Aorta (tissue), 5 donors: ENCODE data around the gene NIFK. TPM values are rescaled to one million over a fixed set of nuclear protein-coding genes. Genes with fewer than 3 reads are reported as not detected.

Experiments
- ATAC-seq: fragments of 200-7000 bp; cut with Tn5 transposase; one replicate; pipeline ENCODE4 v1.9.1; 2022; ENCODE audit warnings: moderate library complexity; ENCODE audit not compliant: low FRiP score
- DNase-seq, 2 donors: peaks; one replicate each; pipeline ENCODE4 v3.0.0-alpha.2; 2020
- H3K27ac ChIP-seq, 2 donors: one replicate each; pipeline ENCODE4 v1.5.1; 2013; ENCODE audit warnings: low read length in 2 of 2, mild to moderate bottlenecking in 2 of 2, moderate library complexity in 2 of 2, control low read depth in 1 of 2, inconsistent platforms in 1 of 2, low read depth in 1 of 2
- H3K27me3 ChIP-seq, 2 donors: one replicate each; pipeline ENCODE4 v1.6.1; 2013; ENCODE audit warnings: control low read depth in 1 of 2, low read length in 1 of 2, mild to moderate bottlenecking in 1 of 2, moderate library complexity in 1 of 2; ENCODE audit not compliant: insufficient read depth in 2 of 2, control insufficient read depth in 1 of 2
- H3K36me3 ChIP-seq, 2 donors: one replicate each; pipeline ENCODE4 v1.6.1; 2013; ENCODE audit warnings: control low read depth in 1 of 2, low read length in 1 of 2, mild to moderate bottlenecking in 1 of 2; ENCODE audit not compliant: insufficient read depth in 2 of 2, control insufficient read depth in 1 of 2
- H3K4me1 ChIP-seq, 2 donors: one replicate each; pipeline ENCODE4 v1.6.1; 2013; ENCODE audit warnings: low read length in 2 of 2, control low read depth in 1 of 2, mild to moderate bottlenecking in 1 of 2, moderate library complexity in 1 of 2; ENCODE audit not compliant: insufficient read depth in 2 of 2, control insufficient read depth in 1 of 2
- H3K4me3 ChIP-seq, 2 donors: one replicate each; pipeline ENCODE4 v1.5.1; 2013; ENCODE audit warnings: low read length in 2 of 2, control low read depth in 1 of 2, mild to moderate bottlenecking in 1 of 2
- H3K9me3 ChIP-seq: one replicate; pipeline ENCODE4 v1.6.1; 2013; ENCODE audit warnings: mild to moderate bottlenecking, low read length; ENCODE audit not compliant: control insufficient read depth
- WGBS, 2 donors: extraction: QIAGEN DNeasy Blood & Tissue Kit; methylation state at CpG; one replicate each; pipeline ENCODE4 v1.1.7; 2013; 5-methylcytosine and 5-hydroxymethylcytosine counted together
- intact Hi-C, 2 donors: fragments of 100-400 bp; cut with DNase I; formaldehyde crosslinking; loops; one replicate each; pipeline versions ENCODE4 v1.14.2 to v1.15.0; 2022
- polyA plus RNA-seq, 2 donors: library from polyadenylated mRNA; stranded (reverse); fragments of 200-250 nt; gene quantifications; one replicate each; pipeline ENCODE4 v1.2.3, GENCODE V29; 2013
- total RNA-seq, 2 donors: library from RNA; stranded (reverse); fragmentation: NEBNext Ultra II Directional; extraction: Animal tissue kit (Norgen Biotek cat#: 25700); gene quantifications; one replicate each; pipeline ENCODE4 v1.2.1, GENCODE V29; 2021
- donor health status: healthy with polysubstance abuse.
- donor health status: Bipolar disorder and iron deficiency.
- donor health status: DM: no; HTN: no; CAD: no.
- donor health status: DM: no; HTN: no; CAD: no.
- donor health status: DM: yes; HTN: yes; CAD: no.

Gene NIFK
- total and polyA plus RNA-seq, 4 donors: 22.1 to 35.0 (median 33.3) TPM

DNA sequence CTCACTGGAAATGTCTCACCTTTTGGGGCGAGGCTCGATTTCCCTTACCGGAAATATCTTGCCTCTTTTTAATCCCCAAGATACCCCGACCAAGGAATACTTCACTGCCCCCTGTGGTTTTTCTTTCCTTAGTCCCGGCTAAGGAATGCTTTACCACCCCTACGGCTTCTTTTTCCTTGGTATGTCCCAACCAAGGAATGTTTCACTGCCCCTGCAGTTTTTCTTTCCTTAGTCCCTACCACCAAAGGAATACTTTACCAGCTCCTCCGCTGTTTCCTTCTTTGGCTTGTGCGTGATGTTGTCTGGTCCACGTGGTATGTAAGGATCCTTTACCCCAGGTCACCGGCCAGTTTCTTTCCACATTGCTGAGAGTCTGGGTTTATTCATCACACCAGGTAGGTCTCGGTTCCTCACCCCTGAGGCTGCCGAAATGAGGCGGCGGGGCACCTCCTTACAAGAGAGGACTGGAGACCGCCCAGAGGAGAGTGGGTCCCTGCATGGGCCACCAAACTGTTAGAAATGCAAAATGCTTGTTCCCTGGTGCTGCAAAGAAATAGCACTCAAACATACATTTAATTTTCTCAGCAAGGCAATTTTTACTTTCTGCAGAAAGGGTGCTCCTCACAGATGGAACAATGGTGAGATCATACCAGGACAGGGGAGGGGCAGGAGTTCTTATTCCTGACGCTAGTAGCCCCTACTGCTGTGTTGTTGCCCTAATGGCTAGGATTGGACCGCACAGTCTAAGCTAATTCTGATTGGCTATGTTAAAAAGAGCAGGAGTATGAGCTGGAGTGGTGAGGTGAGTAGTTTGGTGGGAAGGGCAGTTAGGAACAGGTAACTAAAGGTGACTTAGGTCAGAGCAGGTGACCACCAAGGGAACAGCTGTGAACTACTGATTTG lies 54.0 kb downstream of the NIFK start:
- no peaks in the 10 kb centered on the region for H3K4me1 ChIP-seq
- peaks cover 12% of the 10 kb centered on the region for H3K9me3 ChIP-seq
- no peaks in the 10 kb centered on the region for H3K27me3 ChIP-seq
- WGBS, 2 donors: 88 to 94% methylated on average over 17 of the region's 17 CpGs
- no peak for DNase-seq
- ATAC-seq: no peak
- no peak overlapping the region for H3K27ac ChIP-seq
- intact Hi-C loops: no loop called here
- H3K4me3 ChIP-seq: no peak overlapping the region
- H3K36me3 ChIP-seq: no peaks in the 10 kb centered on the region

DNA sequence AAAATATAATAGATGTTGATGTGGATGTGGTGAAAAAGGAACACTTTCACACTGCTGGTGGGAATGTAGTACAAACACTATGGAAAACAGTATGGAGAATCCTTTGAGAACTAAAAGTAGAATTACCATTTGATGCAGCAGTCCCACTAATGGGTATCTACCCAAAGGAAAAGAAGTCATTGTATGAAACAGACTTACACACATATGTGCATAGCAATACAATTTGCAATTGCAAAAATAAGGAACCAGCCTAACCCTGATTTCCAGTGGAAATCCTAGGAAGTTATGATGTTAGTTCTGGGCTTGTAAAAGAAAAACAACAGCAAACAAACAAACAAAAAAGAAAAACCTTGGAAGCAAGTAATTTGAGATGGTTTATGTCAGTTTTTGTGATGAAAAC lies 58.8 kb downstream of the NIFK start:
- Histone ChIP-seq H3K4me1 (no peaks in the 10 kb centered on the region), H3K4me3 (no peak overlapping the region), H3K27ac (no peak overlapping the region), H3K27me3 (no peaks in the 10 kb centered on the region), H3K36me3 (no peaks in the 10 kb centered on the region), H3K9me3 (peaks cover 7% of the 10 kb centered on the region)
- ATAC-seq (no peak), DNase-seq (no peak)
- intact Hi-C loops: no loop called here

Other genes starting within 250 kb of the NIFK start
- gene RNU4ATAC, start 206.0 kb downstream of the NIFK start, total RNA-seq: not detected
- gene RNU4ATAC, start 206.0 kb downstream of the NIFK start, polyA plus RNA-seq: not detected
- gene CLASP1, start 87.4 kb downstream of the NIFK start, total RNA-seq: 10 to 100 TPM; 67.6 to 81.8 TPM
- 10 to 100 TPM; 11.8 to 13.0 TPM for gene CLASP1, start 87.4 kb downstream of the NIFK start, polyA plus RNA-seq
- 10 to 100 TPM; 37.5 to 37.7 TPM for gene TSN, start 18.8 kb upstream of the NIFK start, total RNA-seq
- gene TSN, start 18.8 kb upstream of the NIFK start, polyA plus RNA-seq: 10 to 100 TPM; 24.4 to 27.2 TPM